Stimulated activated naive CD8-positive, alpha-beta T cell treated with anti-CD3 and anti-CD28 coated beads, Interleukin-15, Interleukin-2, amounts not matched to agents 100 ng/mL and 50 ng/mL, for 24 hours (primary cell): ENCODE data around the gene TREML4.
A peak's percentile ranks its signal among the peaks of the same experiment; 100 is the strongest.

ENCODE experiments used
- H3K27ac Mint-ChIP-seq: one replicate; pipeline ENCODE4 v1.8.0; 2021; ENCODE audit warnings: mild to moderate bottlenecking, mixed read lengths
- H3K27me3 Mint-ChIP-seq: one replicate; pipeline ENCODE4 v1.8.0; 2021; ENCODE audit warnings: mixed read lengths
- H3K36me3 Mint-ChIP-seq: one replicate; pipeline ENCODE4 v1.8.0; 2021; ENCODE audit warnings: low read depth, mixed read lengths
- H3K4me1 Mint-ChIP-seq: one replicate; pipeline ENCODE4 v1.8.0; 2021; ENCODE audit warnings: low read depth, mixed read lengths
- H3K4me3 Mint-ChIP-seq: one replicate; pipeline ENCODE4 v1.8.0; 2021; ENCODE audit warnings: mild to moderate bottlenecking, mixed read lengths
- H3K9me3 Mint-ChIP-seq: one replicate; pipeline ENCODE4 v1.8.0; 2021; ENCODE audit warnings: mixed read lengths

Gene TREML4

GRCh38 chr6:41277605-41278004 is 49.5 kb downstream of the TREML4 start:
- Mint-ChIP-seq H3K27me3 (no peaks in the 10 kb centered on the region), H3K4me1 (peaks cover 10% of the 10 kb centered on the region), H3K9me3 (no peaks in the 10 kb centered on the region), H3K4me3 (no peak overlapping the region), H3K27ac (no peak overlapping the region), H3K36me3 (no peaks in the 10 kb centered on the region)

DNA sequence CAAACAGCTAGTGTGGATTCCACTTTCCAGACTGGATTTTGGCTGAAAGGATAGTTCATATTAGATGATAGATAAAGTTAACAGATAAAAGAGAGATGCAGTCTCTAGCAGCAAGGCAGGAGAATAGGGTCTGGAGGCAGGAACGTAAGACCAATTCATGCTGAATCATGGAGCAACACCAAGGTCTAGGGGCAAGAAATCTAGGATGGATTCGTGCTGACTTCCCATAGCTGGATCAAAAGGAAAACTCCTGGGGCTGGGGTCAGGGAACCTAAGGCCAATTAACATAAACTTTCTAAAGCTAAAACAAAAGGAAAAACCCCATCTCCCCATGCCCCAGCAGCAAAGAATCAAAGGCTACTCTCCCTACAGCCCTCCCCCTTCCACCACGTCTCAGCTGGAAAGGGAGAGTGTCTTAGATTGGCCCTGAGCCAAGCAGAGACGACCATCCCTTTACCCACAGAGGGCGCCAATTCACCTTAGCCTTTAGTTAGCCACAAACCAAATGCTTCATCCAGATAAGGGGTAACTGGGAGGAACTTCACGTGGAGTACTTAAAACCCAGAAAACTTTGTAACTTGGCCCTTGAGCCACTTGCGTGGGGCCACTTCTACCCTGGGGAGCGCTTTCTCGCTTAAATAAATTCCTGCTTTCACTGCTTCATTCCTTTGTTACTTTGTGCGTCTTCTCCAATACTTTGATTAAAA is 50.7 kb downstream of the TREML4 start:
- no peak overlapping the region for H3K4me3 Mint-ChIP-seq
- no peaks in the 10 kb centered on the region for H3K36me3 Mint-ChIP-seq
- H3K27me3 Mint-ChIP-seq = no peaks in the 10 kb centered on the region
- peaks cover 12% of the 10 kb centered on the region for H3K4me1 Mint-ChIP-seq
- no peak overlapping the region for H3K27ac Mint-ChIP-seq
- H3K9me3 Mint-ChIP-seq = no peaks in the 10 kb centered on the region

DNA sequence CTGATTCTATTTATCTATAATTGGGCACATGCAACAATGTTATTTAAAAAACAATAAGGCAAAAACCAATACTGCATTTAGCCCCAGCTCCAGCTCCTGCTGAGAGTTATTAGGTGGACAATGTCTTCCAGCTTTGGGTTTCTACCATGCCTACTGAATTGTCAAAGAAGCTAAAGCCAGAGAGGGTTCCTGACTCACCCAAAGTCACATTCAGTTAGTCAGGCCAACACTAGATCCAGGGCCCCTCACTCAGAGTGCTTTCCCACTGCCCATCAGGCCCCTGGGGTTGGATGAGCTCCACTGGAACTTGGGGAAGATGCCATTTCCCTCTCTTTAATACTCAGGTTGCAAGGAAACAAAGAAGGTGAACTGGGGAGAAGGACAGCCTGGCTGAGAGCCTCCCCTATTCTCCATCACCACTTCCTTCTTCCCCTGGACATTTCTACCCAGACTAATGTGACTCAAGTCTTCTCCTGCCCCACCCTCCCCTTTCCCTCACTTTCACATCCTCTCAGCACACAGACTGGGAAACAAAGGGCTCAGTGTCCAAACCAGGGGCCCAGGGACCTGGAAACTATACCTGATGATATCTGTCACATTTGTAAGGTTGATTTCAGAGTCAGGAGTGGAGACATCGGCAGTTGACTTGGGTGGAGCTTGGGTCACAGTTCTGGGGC is 52.4 kb downstream of the TREML4 start:
- Mint-ChIP-seq H3K9me3 (no peaks in the 10 kb centered on the region), H3K27me3 (no peaks in the 10 kb centered on the region), H3K4me3 (no peak overlapping the region), H3K27ac (no peak overlapping the region), H3K4me1 (peaks cover 12% of the 10 kb centered on the region), H3K36me3 (no peaks in the 10 kb centered on the region)

- no peaks in the 10 kb centered on the region for H3K36me3 Mint-ChIP-seq
- no peak overlapping the region for H3K4me3 Mint-ChIP-seq
- peaks cover 5% of the 10 kb centered on the region for H3K27me3 Mint-ChIP-seq
- H3K4me1 Mint-ChIP-seq = peaks cover 31% of the 10 kb centered on the region
- H3K27ac Mint-ChIP-seq = no peak overlapping the region
- H3K9me3 Mint-ChIP-seq = no peaks in the 10 kb centered on the region
Observed at GRCh38 chr6:41283600-41283999, 55.5 kb downstream of the TREML4 start.

GRCh38 chr6:41284726-41285125 is 56.6 kb downstream of the TREML4 start:
- H3K27ac Mint-ChIP-seq = no peak overlapping the region
- H3K4me1 Mint-ChIP-seq = peaks cover 24% of the 10 kb centered on the region
- no peaks in the 10 kb centered on the region for H3K9me3 Mint-ChIP-seq
- no peaks in the 10 kb centered on the region for H3K36me3 Mint-ChIP-seq
- peaks cover 5% of the 10 kb centered on the region for H3K27me3 Mint-ChIP-seq
- H3K4me3 Mint-ChIP-seq = no peak overlapping the region

DNA sequence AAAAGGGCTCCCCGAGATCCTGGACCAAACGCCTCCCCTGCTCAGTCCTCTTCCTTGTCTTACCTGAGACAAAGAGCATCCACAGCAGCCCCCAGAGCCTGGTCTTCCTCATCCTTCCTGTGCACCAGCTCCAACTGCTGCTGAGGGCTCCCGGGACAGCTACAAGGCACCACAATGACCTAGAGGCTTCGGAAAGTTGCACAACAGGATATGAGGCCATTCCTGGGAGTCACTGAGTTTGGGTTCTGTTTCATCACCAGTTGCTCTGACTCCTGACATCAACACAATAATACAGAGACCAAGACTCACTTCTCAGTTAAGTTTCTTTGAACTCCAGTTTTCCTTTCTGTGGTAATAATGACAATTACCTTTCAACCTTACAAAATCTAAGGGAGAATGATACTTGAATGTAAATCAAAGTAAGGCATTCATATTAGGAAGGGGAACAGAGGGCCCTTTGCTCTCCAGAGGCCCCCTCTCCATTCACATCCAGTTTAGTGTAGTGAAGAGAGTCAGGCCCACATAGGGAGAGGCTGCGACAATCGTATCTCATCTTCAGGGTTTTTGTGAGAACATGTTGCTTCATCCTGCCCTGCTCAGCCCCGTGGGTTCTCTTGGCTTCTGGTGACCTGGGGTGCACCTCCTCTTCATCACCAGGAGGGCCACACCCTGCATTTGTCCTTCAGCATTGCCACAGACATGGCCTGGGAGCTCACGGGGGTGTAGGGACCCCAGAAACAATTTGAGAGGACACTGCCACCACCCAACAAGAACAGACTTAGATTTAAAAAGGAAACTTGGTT is 58.6 kb downstream of the TREML4 start, which contains the start of gene TREM1:
Gene TREM1, minus strand, starts transcription at position 139 of the 803 bp plus-strand sequence. Its CDS starts 27 bp downstream, at position 112.
- Mint-ChIP-seq H3K27ac (no peak within 1 kb of the TSS), H3K4me1 (peaks cover 24% of the 10 kb centered on the region), H3K4me3 (no peak within 1 kb of the TSS), H3K36me3 (no peaks in the 10 kb centered on the region), H3K27me3 (peaks cover 5% of the 10 kb centered on the region), H3K9me3 (no peaks in the 10 kb centered on the region)

GRCh38 chr6:41288030-41288753 is 60.0 kb downstream of the TREML4 start:
- Mint-ChIP-seq H3K9me3 (no peaks in the 10 kb centered on the region), H3K27me3 (peaks cover 5% of the 10 kb centered on the region), H3K4me3 (no peak overlapping the region), H3K4me1 (peaks cover 24% of the 10 kb centered on the region), H3K36me3 (no peaks in the 10 kb centered on the region), H3K27ac (peak overlapping the region; percentile 66)
